Left renal pelvis (tissue), 4 donors: ENCODE results near the gene LAMA3. TPM values are rescaled to one million over a fixed set of nuclear protein-coding genes. Genes with fewer than 3 reads are reported as not detected.
"Not testable (repeated sequence)": the region's sequence is repeated elsewhere in the genome, so short reads cannot be mapped to it uniquely, and the experiment has no call there.

Source experiments
- DNase-seq, 4 donors: peaks; one replicate each; pipeline ENCODE4 v3.0.0-alpha.2; 2013; ENCODE audit warnings: low read depth in 4 of 4, low spot score in 3 of 4
- polyA plus RNA-seq, 4 donors: library from polyadenylated mRNA; unstranded; fragments of 120-200 nt; gene quantifications; one replicate each; pipeline ENCODE4 v1.2.1, GENCODE V29; 2013; ENCODE audit not compliant: insufficient read length in 4 of 4

The LAMA3 gene
- polyA plus RNA-seq, 4 donors = 1.5 to 3.1 (median 2.5) TPM

DNA sequence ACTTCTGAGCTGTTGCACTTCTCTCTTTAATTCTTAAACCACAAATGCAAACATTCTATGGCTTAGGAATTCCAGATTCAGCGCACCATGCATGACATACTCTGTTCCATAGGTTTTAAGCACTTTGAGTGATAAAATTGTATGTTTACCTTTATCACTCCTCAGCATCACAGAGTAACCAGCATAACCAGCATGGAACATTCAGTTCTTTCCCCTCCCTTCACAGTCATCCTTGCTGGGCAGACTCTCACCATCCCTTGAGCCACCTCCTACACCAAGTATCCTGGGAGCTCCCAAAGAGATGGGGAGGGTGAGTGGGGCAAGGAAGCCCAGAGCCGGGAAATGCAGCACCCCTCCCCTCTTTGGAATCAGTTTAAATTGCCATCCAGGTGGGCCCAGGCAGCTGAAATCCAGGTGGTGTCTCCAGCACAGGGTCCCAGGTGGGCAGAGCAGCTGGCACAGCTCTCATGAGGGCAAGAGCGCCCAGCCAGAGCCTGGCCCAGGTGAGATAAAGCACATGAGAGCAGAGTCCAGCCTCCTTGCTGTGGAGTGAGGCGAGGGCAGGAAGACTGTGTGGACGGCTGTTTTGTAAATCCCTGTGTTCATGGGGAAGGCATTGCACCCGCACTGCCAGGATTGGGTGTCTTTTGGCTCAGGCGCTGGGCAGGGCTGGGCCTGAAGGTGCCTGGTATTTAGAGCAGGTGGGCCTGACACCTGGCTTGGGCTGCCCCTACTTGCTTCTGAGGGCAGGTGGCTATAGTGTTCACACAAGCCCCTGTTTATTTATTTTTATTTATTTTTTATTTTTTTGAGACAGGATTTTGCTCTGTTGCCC lies 36.8 kb downstream of the LAMA3 start:
- DNase-seq = no peak

- no peak for DNase-seq
These were observed 38.6 kb downstream of the LAMA3 start for GRCh38 chr18:23727707-23728493.

GRCh38 chr18:23730857-23731256 lies 41.6 kb downstream of the LAMA3 start:
- no peak for DNase-seq

- DNase-seq = no peak
These were observed 42.6 kb downstream of the LAMA3 start for GRCh38 chr18:23731861-23732260.

DNA sequence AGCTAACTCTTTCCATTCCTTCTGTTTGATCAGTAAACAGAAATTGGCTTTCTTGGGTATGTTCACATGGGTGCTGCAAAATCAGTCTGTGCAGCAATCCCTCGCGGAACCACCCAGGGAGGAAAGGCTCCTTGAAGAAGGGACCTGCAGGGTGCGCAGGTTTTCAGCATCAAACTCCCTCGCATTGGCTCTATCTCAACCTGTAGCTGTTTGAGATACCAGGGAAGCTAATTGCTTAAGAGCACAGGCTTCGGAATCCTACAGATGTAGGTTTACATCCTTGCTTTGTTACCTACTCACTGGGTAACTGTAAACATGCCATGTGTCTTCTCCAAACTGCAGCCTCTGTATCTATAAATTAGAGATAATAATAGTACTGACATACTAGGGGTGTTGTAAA lies 43.2 kb downstream of the LAMA3 start:
- no peak for DNase-seq

- DNase-seq = not testable (repeated sequence)
These were observed 44.0 kb downstream of the LAMA3 start for GRCh38 chr18:23733265-23733664.

GRCh38 chr18:23733895-23734294 lies 44.6 kb downstream of the LAMA3 start:
- DNase-seq = no peak

DNA sequence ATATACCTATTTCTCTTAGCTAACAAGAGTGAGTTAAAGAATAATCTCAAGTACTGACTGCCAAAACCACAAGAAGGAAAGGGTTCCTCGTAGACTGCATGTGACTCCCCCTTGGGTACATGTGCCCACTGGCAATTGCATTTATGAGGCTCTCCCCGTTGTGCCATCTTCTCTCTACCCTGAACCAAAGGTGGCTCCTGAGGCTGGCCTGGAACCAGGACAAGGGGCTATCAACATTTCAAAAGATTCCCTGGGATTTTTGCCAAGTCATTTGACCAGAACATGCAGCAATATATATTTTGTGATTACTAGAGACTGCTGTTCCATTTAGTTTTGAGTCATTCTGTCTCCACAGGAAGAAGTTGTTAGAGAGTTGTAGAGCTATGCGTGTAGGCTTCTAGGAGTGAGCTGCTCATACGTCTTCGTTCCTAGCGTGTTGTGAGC lies 45.8 kb downstream of the LAMA3 start:
- no peak for DNase-seq

DNA sequence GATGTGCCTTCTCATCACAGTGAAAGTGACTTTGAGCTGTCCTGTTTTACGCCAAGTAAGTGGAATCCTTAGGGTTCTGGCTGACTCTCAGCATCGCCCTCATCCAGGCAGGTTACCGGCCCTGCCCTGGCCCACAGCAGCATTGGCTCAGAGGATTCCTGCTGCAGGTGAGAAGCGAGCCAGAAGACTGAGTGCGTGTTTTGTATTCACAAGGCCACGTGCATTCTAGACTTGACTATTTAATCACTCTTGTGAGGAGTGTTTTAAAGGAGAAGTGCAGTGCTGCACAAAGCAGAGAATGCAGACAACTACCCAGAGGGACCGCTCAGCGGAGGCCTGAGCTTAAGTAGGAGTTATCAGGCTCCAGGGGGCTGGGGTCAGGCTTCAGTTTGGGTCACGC lies 48.3 kb downstream of the LAMA3 start:
- no peak for DNase-seq

- DNase-seq = no peak
These were observed 48.9 kb downstream of the LAMA3 start for GRCh38 chr18:23738151-23738550.

DNA sequence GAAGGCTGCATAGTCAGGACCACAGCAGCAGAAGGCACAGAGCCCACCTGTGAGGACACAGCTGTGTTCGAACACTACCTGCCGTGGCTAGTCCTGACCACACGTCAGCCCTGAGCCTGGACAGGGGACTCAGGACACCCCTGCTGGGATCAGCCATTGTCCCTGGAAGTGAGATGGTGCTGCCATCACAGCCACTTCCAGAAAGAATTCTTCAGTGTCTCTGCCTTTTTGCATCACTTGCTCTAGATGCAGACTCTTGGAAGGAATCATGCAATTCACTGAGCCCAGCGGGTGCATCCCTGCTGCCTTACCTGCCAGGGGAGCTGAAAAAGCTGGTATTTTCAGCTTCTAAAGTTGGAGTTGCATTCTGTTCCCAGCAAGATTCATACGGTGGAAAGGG lies 49.3 kb downstream of the LAMA3 start:
- no peak for DNase-seq

DNA sequence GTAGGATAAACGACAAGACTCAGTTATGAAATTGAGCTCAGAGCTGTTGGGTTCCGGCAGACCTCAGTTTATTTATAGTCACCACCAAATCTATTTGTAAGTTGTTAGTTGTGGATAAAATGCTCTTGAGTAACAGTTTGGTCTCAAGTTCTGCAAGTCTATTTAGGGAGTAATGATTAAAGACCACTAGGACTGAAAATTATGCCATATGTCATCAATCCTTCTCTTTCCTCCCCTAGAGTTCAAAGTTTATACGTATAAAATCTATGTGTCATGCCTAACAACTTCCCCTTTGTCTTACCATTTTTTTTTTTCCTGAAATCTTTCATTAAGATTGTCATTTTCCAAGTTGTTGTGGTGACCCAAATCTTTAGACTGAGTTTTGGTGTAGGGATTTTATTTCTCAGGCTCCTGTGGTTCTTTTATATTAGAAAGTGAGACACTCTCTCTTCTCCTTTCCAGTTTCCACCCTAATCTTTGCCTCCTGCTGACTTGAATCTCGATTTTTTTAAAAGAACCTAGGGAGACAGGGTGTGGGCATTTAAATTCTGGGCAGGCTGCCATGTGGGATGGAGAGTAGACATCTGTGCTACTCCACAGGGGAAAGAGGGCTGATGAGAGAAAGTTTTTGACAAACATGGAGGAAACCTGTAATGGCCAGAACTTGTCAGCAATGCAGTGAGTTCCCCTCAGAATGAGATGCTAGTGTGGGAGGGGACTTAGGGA lies 51.0 kb downstream of the LAMA3 start:
- DNase-seq = no peak

DNA sequence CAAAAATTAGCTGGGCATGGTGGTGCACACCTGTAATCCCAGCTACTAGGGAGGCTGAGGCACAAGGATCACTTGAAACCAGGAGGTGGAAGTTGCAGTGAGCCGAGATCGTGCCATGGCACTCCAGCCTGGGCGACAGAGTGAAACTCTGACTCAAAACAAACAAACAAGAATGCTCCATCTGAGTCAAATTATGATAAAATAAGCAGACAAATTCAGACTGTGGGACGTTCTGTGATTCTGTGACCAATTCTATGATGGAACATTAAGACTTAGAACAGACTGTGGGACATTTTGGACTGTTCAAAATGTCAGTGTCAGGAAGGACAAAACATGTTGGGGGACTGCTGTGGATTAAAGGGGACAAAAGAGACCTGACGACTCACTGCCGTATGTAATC lies 52.7 kb downstream of the LAMA3 start:
- not testable (repeated sequence) for DNase-seq

DNA sequence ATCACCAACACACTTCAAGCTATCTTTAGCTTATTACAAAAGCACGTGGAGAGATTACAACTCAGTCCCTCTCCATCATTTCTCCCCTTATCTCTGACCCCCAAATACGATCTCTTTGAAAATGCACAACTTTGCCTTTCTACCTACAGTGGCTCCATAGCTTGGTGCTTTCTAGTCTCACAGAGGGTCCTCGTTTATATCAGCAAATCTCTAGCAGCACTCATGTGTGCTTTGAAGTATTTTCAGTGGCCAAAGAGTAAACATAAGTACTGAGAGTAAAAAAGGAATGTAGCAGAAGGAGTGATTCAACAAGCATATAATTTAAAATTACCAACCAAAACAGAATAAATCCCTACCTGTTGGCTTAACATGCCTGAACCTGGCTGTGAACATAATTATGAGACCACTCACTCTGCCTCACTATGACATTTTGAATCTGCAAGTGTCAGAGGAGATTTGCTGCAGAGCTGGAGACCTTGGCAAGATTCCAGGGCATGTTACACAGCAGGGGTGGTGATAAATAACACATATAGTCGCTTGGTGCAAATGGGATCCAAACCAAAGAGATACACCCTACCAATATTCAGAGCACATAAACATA lies 54.6 kb downstream of the LAMA3 start:
- DNase-seq = no peak

DNA sequence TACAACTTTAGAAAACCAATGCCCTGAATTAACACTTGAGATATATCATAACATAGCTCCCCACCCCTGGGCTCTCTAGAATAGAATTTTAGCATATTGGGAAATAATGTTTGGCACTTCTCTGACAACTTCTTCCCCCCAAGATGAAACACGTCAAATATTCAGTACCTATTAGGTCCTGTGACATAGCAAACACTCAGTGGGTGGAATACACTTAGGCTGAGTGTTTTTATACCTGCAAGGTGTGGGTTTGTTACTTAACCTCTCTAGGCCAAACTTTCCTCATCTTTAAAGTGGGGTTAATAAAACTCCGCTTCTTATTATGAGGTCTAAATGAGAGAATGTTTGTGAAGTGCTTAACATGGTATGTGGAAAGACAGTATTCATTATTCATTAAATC lies 56.1 kb downstream of the LAMA3 start:
- no peak for DNase-seq

- DNase-seq = no peak
These were observed 57.6 kb downstream of the LAMA3 start for GRCh38 chr18:23746851-23747250.

GRCh38 chr18:23752363-23752762 lies 63.1 kb downstream of the LAMA3 start:
- DNase-seq = no peak

GRCh38 chr18:23752796-23753195 lies 63.5 kb downstream of the LAMA3 start:
- no peak for DNase-seq

- DNase-seq = no peak
These were observed 67.6 kb downstream of the LAMA3 start for GRCh38 chr18:23756590-23757436.

- no peak for DNase-seq
These were observed 68.1 kb downstream of the LAMA3 start for GRCh38 chr18:23757437-23757733.
